CD4-positive, alpha-beta T cell treated with Interleukin-4 for 4 hours (primary cell): ENCODE data around the gene USP34.

Experiments
- DNase-seq: peaks from one replicate; pipeline ENCODE4 v3.0.0-alpha.2; 2020

The USP34 gene

DNA sequence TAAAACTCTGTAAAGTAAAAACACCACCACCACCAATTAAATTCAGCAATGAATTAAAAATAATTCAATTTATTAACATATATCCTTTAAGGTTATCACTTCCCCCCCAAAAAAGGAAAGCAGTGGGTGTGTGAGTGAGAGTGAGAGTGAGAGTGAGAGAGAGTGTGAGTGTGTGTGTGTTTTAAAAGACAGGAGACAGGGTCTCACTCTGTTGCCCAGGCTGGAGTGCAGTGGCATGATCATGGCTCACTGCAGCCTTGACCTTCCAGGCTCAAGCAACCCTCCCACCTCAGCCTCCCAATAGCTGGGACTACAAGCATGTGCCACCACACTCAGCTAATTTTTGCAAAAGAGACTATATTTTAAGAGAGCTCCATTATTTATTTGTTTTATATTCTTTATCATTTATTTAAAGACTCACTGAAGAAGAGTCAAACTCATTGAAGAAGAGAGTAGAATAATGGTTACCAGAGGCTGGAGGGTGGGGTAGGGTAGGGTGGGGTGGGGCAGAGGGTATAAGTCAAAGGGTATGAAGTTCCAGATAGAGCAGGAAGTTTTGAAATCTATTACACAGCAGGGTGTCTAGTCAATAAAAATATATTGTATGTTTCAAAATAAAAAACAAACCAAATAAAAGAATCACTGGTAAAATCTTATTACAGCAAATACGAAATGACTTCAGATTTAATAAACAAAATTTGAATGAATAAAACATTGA, 187.3 kb downstream of the USP34 start:
- DNase-seq, result no peak

DNA sequence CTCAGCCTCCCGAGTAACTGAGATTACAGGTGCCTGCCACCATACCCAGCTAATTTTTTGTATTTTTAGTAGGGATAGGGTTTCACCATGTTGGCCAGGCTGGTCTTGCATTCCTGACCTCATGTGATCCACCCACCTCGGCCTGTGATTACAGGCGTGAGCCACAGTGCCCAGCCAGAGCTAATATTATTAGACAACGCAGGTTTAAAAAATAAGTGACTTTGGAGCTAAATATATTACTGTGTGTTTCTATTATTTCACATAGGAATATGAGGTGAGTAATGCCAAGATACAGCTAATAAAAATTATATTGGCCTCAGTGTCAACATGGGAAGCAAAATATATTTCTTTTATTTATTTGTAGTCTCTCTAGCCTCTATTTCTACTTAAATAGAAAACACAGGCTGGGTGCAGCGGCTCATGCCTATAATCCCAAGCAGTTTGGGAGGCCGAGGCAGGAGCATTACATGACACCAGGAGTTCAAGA, 188.7 kb downstream of the USP34 start:
- no peak for DNase-seq

DNA sequence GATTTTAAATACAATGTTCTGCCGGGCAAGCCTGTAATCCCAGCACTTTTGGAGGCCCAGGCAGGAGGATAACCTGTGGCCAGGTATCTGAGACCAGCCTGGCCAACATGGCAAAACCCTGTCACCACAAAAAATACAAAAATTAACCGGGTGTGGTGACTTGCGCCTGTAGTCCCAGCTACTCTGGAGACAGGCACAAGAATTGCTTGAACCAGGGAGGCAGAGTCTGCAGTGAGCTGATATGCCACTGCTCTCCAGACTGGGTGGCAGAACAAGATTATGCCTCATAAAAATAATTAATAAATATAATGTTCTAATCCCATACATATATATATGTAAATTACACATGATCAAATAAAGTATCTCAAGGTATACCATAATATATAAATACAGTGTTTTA, 189.6 kb downstream of the USP34 start:
- no peak for DNase-seq

DNA sequence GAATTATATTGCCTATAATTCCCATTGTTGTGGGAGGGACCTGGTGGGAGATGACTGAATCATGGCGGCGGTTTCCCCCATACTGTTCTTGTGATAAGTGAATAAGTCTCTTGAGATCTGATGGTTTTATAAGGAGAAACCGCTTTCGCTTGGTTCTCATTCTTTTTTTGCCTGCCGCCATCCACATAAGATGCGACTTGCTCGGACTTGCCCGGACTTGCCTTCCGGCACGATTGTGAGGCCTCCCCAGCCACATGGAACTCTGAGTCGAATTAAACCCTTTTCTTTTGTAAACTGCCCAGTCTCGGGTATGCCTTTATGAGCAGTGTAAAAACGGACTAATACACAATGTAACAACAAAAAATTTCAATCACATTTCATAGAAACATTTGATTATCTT, 193.1 kb downstream of the USP34 start:
- no peak for DNase-seq

DNA sequence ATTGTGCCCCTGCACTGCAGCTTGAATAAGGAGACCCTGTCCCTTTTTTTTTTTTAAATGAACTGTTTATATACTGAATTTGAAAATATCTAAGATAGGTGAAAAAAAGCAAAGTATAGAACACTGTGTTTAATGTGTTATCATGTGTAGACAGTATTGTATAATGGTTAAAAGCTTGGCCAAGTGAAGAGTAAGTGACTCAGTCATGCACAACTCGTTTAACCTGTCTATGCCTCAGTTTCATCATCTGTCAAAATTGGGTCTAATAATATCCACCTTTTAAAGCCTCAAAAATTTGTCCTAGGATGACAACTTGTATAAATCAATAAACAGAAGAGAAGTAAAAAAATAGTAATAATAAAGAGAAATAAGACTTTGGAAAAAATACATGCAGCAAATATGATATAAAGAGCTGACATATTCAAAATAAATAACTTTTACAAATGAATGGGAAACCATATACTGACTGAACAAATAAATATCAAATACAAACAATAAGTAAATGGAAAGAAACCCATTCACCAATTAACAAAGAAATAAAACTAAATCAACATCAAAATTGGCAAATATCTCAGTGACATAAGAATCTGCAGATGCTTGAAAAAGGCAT, 195.2 kb downstream of the USP34 start:
- no peak for DNase-seq

DNA sequence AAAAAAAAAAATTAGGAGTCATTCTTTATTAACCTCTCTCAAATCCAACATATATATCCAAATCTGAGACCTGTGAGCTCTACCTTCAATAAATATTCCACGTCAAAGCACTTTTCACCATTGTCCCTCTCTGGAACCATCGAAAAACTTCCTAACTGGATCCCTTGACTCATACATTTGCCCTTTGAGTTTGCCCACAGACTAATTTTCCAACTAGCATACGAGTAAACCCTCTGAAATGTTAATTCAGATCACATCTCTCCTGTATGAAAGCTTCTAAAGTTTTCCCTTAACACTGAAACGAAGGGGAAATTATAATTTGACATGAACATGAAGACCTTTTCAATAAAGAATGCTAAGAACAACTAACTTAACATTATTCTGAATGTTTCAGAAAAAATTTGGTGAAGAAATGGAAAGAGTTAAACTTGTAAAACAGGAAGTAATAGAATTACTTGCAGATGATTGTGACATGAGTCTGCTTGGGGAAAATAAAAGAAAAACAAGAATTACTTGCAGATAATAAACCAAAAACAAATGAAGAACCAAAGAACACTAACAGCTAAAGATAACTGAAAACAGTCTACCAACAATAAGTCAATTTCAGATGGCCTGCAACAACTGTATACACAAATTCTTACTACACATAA, 198.3 kb downstream of the USP34 start:
- no peak for DNase-seq

DNA sequence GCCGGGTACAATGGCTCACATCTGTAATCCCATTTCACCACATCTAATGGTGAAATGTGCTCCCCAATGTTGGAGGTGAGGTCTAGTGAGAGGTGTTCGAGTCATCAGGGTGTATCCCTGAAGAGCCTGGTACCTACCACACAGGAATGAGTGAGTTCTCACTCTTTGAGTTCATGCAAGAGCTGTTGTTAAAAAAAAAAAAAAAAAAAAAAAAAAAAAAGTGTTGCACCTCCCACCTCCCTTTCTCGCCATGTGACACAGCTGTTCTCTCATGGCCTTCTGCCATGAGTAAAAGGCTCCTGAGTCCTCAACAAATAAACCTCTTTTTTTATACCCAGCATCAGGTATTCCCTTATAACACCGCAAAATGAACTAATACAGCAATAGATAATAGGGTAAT, 202.6 kb downstream of the USP34 start:
- no peak for DNase-seq

DNA sequence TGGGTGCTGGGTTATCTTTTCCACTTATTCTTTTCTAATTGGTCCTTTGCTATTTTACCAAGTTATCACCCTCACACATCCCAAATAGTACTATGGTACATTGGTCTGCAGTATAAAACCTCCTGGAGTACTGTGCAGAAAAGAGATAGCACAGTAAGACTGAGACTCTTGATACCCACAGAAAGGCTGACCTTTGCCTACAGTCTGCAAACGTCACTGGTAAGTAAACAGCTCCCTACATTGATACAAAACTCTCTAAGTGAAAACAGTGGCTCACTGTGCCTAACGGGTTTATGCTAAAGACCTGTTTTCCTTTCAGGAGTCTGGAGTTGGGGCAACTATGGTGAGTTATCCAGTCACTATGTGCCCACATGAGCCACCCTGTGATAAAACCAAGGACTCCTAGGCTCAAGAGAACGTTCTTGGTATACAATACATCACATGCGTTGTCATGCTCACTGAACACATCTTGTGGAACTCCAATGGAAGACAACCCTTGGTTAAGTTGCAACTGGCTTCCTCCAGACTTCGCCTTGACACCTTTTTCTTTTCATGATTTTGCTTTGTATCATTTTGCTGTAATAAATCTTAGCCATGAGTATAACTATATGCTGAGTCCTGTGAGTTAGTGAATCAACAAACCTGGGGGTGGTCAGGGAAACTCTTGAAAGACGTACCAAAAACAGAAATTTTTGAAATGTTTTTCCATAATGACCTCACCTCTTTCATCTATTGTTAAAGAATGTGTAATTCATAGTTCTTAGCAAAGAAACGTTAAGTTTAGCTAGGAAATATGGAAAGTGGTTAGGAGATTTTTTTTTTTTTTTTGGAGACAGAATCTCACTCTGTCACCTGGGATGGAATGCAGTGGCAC, 204.0 kb downstream of the USP34 start:
- DNase-seq, result no peak

DNA sequence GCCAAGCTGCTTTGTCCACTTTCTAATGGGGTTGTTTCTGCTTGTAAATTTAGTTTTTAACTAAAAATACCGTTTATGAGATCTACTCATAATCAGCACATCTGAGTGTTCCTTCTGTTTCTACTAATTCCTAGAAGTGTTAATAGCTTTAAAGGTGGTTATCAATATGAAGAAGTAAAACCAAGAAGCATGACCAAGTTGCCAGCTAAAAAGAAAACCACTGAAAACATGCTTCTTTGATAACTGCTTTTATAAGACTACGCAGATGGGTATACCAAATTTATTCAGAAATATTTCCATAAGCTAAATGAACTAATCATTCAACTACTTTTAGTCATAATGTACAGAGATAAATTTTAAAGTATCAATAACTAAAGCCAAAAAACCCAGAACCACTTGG, 207.1 kb downstream of the USP34 start:
- no peak for DNase-seq

DNA sequence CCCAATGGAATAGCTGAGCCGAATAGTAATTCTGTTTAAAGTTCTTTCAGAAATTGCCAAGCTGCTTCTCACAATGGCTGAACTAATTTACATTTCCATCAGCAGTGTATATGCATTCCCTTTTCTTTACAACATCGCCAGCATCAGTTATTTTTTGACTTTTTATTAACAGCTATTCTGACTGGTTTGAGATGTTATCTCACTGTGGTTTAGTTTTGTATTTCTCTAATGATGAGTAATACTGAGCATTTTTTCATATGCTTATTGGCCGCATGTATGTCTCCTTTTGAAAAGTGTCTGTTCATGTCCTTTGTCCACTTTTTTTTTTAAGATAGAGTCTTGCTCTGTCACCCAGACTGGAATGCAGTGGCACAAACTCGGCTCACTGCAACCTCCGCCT, 208.2 kb downstream of the USP34 start:
- DNase-seq, result no peak

DNA sequence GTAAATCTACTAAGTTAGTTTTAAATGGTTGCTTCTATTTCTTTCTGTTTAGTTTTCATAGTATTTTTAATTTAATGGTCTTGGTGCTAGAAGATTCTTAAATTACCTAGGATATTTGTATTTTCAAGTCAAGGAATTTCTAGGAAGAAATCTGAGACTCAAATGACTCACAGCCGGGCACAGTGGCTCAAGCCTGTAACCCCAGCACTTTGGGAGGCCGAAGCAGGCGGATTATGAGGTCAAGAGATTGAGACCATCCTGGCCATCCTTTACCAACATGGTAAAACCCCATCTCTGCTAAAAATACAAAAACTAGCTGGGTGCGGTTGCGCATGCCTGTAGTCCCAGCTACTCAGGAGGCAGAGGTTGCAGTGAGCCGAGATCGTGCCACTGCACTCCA, 213.4 kb downstream of the USP34 start:
- no peak for DNase-seq

DNA sequence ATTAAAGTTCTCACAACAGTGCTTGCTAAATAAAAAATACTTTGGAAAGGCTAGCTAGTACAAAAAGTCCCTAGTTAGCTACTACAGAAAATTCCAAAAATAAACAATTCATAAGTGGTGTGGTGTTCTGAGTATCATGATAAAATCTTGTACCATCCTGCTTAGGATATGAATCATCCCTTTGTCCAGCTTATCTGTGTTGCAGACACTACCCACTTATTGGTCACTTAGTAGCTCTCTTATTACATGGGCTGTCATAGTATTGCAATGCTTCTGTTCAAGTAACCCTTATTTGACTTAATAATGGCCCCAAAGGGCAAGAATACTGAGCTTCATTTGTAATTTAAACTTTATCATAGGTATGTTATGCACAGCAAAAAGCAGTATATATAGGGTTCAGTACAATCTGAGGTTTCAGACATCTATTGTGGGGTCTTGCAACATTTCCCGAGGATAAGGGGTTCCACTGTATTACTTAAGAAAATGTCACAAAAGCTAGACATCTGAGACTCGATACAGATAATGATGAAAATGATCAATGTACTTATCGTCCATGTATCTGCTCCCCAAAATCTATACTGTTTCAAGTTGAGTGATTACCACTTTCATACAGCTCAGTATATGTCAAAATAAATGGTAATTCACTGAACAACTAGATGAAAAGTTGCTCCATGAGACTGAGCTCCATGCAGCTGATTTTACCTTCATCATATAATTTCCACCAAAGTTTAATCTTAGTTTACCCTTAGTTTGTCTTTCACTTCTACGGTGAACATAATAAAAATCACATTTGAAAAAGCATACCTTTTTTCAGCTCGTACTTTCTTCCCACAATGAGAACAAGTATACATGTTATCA, 215.1 kb downstream of the USP34 start:
- DNase-seq, result no peak

DNA sequence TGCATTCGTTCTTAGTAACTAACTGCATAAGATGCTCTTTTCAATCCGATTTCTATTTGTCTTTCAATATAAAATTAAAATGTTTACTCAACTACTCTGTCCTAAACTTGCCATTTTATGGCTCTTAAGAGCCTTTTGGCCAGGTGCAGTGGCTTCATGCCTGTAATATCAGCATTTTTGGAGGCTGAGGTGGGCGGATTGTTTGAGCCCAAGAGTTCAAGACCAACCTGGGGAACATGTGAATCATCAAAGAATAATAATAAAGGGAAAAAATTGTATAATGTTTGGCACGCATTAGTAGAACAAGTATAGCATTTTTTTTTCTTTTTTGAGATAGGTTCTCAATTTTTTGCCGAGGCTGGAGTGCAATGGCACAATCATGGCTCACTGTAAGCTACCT, 216.4 kb downstream of the USP34 start:
- DNase-seq, result no peak

DNA sequence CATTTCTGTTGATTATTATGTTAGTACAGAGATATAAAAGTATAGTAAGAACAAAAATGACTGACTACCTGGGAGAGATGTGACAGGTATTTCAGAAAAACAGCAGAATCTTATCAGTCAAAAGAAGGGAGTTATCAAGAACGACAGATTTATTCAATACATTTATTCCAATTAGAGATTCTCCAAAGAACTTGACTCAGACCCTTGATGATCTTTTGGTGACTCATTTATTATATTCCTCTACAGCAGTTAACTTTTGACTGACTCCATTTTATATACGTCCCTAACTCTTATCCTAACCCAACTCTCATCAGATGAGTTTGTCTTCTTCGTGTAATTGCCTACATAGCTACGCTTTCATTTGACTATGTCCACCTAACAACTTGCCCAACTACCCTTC, 217.8 kb downstream of the USP34 start:
- no peak for DNase-seq

DNA sequence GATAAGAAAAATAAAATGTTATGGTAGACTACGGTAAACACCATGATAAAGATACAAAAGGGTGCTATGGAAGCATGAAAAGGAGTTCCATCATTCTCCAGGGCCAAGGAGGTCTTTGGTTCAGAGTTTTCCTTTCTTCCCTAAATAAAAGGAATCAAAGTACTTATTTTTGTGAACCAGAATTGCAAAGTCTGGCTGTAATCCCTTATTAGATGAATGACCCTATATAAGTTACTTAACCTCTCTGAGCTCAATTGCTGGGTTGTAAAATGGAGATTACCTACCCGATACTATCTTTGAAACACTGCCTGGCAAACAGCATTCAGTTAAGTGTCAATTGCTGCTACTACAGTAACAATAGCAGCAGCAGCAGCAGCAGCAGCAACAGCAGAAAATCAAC, 218.9 kb downstream of the USP34 start:
- DNase-seq, result no peak

DNA sequence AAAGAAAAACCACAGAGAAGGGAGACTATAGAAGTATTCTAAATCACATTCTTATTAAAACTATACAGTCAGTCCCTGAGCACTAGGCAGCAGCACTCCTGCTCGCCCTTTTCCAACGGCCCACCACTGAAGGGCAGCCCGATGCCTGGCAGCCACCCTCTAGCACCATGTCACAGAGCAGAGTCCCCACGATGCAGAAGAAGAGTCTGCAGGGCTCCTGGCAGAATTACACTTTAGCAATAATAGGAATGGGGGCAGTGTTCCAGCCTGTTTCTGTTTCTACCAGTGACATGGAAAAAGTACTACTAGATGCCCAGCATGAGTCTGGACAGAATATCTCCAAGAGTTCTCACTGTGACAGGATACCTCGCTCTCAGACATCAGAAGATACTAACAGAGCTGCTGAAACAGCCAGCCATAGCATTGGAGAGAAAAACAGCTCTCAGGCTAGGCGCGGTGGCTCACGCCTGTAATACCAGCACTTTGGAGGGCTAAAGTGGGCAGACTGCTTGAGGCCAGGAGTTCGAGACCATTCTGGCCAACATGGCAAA, 221.3 kb downstream of the USP34 start:
- no peak for DNase-seq

DNA sequence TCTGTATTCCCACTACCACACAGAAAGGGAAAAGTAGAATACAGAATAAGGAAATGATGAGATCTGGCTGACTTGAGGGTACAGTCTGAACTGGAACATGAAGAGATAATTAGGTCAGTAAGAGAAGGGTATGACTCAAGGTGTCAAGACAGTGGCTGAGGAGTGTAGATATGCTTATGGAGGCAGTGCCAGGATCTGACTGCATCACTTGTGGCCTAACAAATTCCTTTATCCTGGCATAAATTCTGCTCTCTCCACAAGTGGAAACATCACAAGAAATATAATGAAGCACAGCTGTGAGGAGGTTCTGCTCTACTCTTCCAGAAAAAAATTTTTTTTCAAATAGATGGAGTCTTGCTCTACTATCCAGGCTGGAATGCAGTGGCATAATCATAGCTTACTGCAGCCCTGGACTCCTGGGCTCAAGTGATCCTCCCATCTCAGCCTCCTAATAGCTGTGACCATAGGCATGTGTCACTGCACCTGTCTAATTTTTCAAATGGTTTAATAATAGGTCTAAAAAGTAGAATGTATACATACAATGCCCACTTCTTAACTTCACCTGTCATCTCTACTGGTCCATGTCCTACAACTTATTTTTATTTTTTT, 223.6 kb downstream of the USP34 start:
- DNase-seq, result no peak

DNA sequence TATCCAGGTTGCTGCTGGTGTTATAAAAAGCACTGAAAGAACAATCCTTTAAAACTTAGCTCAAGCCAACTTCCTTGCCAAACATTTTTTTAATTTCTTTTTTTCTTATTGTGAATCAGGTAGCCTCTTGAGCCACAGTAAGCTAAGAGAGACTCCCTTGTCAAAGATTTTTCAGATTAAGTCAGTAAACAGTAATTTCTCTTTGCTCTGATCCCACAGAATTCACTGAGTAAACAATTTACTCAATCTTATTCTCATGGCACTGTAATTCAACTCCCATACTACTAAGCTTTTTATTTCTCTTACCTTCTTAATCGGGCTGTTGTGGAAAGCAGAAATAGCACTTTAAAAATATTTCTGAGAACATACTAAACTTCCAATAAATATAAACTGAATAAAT, 226.2 kb downstream of the USP34 start:
- DNase-seq, result no peak

DNA sequence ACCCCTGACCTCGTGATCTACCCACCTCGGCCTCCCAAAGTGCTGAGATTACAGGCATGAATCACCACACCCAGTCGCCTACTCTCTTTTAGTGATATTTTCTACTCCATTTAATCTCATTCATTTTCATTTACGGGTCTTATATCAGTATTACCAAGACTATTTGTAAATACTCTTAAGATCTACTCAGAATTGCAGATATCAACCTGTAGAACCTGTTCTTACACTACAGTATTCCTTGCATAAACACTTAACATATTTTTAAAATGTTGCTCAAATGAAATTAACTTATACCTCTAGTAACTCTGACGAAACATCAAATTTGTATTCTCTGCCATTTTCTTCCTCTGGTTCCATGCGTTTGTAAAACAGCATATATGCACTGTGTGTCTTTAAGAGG, 229.6 kb downstream of the USP34 start:
- no peak for DNase-seq

DNA sequence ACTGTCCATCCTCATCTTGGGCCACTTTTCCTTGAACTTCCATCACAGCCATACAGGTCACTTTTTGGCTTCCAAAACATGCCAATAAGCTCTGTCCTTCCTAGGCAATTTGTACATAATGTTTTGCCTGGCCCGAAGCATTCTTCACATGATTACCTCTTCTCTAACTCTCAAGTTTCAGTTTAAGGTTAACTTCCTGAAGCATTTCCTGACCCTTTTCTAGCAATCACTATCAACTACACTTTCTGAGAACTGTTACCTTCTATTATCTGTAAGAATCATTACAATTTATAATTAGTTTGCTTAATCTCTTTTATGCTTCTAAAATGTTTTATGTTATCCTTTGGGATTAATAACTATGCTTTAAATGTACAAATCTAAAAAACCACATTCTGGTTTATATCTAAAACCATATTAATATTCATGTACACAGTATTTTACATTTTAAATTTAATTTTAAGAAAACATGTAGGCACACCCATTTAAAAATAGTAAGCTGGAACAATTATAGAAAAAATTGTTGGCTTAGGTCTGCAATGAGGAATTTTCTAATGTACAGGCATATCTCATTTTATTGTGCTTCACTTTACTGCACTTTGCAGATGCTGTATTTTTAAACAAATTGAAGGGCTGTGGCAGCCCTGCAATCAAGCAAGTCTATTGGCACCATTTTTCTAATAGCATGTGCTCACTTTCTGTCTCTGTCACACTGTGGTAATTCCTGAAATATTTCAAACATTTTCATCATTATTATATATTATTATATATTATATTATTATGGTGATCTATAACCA, 232.5 kb downstream of the USP34 start:
- no peak for DNase-seq

DNA sequence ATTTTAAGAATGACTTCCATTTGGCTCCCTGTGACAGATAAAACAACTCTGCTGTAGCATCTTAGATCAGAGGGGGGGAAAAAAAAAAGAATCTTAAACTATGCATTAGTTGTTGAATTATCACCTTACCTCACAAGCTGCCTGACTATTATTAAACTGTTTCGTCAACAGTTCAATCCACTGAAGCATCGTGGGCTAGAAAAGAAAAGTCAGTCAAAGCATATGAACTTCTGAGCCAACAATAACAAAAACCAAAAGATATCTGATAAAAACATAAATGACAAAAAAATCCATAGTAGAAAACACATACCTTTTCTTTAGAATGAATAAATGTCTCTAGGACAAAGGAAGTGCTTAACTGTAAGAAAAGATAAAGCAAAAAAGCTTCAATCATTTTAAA, 235.2 kb downstream of the USP34 start:
- no peak for DNase-seq
